Measurements from ENCODE around the gene FANCD2. TPM values are rescaled to one million over a fixed set of nuclear protein-coding genes. Genes with fewer than 3 reads are reported as not detected.
"Not testable (repeated sequence)": the region's sequence is repeated elsewhere in the genome, so short reads cannot be mapped to it uniquely, and the experiment has no call there.

Gene FANCD2
- total and polyA plus RNA-seq, 4 donors = 10.8 to 17.3 (median 11.9) TPM

- peak overlapping the region; percentile 86 for H3K4me3 ChIP-seq (ENCODE audit: low read depth, low read length)
- peaks cover 55% of the 10 kb centered on the region for H3K4me1 ChIP-seq (ENCODE audit: control insufficient read depth, insufficient read depth, low read length)
- no peaks in the 10 kb centered on the region for H3K9me3 ChIP-seq (ENCODE audit: control insufficient read depth, insufficient read depth, low read length)
- peaks cover 2% of the 10 kb centered on the region for H3K36me3 ChIP-seq (ENCODE audit: control insufficient read depth, insufficient read depth, low read length)
- DNase-seq (ENCODE audit: low read depth in 4 of 6, low spot score in 6 of 6) = peak in 1 of 6 donors; percentile 10
- H3K27ac ChIP-seq (ENCODE audit: low read depth, low read length) = peak overlapping the region; percentile 71
- no peaks in the 10 kb centered on the region for H3K27me3 ChIP-seq (ENCODE audit: control insufficient read depth, insufficient read depth, low read length)
- 39% methylated on average over 5 of the region's 8 CpGs for WGBS (ENCODE audit: insufficient coverage)
Measured at GRCh38 chr3:10011631-10012030, 14.6 kb upstream of the FANCD2 start.

DNA sequence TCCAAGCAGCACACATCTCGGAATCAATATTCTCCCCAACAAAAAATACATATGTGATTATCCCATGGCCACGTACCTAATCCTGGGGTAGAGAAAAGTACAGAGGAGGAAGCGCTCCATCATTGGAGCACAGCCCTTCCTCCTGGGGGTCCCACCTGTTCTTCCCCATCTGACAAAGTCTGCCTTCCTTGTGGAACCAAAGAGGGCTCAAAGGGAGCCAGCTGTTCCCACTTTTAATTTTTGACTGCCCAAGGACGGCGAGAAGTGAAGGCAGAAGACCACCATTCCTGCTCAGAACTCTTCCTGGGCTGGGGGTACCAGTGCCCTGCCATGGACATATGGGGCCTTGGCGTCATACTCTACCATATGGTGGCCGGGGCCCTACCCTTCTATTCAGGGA lies 14.1 kb upstream of the FANCD2 start:
- no peaks in the 10 kb centered on the region for H3K27me3 ChIP-seq (ENCODE audit: control insufficient read depth, insufficient read depth, low read length)
- H3K9me3 ChIP-seq (ENCODE audit: control insufficient read depth, insufficient read depth, low read length) = no peaks in the 10 kb centered on the region
- H3K27ac ChIP-seq (ENCODE audit: low read depth, low read length) = no peak overlapping the region
- WGBS (ENCODE audit: insufficient coverage) = 96% methylated on average over 5 of the region's 7 CpGs
- no peak overlapping the region for H3K4me3 ChIP-seq (ENCODE audit: low read depth, low read length)
- DNase-seq (ENCODE audit: low read depth in 4 of 6, low spot score in 6 of 6) = no peak
- H3K36me3 ChIP-seq (ENCODE audit: control insufficient read depth, insufficient read depth, low read length) = no peaks in the 10 kb centered on the region
- H3K4me1 ChIP-seq (ENCODE audit: control insufficient read depth, insufficient read depth, low read length) = peaks cover 55% of the 10 kb centered on the region

- peak in 5 of 6 donors; percentile 61 to 95 (median 82) for DNase-seq (ENCODE audit: low read depth in 4 of 6, low spot score in 6 of 6)
- WGBS (ENCODE audit: insufficient coverage) = 14% methylated on average over 6 of the region's 10 CpGs
- peak overlapping the region; percentile 94 for H3K27ac ChIP-seq (ENCODE audit: low read depth, low read length)
- H3K4me1 ChIP-seq (ENCODE audit: control insufficient read depth, insufficient read depth, low read length) = peaks cover 30% of the 10 kb centered on the region
- H3K9me3 ChIP-seq (ENCODE audit: control insufficient read depth, insufficient read depth, low read length) = no peaks in the 10 kb centered on the region
- peak overlapping the region; percentile 16 for H3K4me3 ChIP-seq (ENCODE audit: low read depth, low read length)
- peaks cover 18% of the 10 kb centered on the region for H3K36me3 ChIP-seq (ENCODE audit: control insufficient read depth, insufficient read depth, low read length)
- no peaks in the 10 kb centered on the region for H3K27me3 ChIP-seq (ENCODE audit: control insufficient read depth, insufficient read depth, low read length)
Measured at GRCh38 chr3:10015461-10015904, 10.8 kb upstream of the FANCD2 start.

- H3K9me3 ChIP-seq (ENCODE audit: control insufficient read depth, insufficient read depth, low read length) = no peaks in the 10 kb centered on the region
- no peak overlapping the region for H3K27ac ChIP-seq (ENCODE audit: low read depth, low read length)
- H3K4me3 ChIP-seq (ENCODE audit: low read depth, low read length) = no peak overlapping the region
- 98% methylated on average over 13 of the region's 13 CpGs for WGBS (ENCODE audit: insufficient coverage)
- no peaks in the 10 kb centered on the region for H3K27me3 ChIP-seq (ENCODE audit: control insufficient read depth, insufficient read depth, low read length)
- H3K4me1 ChIP-seq (ENCODE audit: control insufficient read depth, insufficient read depth, low read length) = peaks cover 19% of the 10 kb centered on the region
- H3K36me3 ChIP-seq (ENCODE audit: control insufficient read depth, insufficient read depth, low read length) = peaks cover 34% of the 10 kb centered on the region
- no peak for DNase-seq (ENCODE audit: low read depth in 4 of 6, low spot score in 6 of 6)
Measured at GRCh38 chr3:10017636-10018292, 8.5 kb upstream of the FANCD2 start.

DNA sequence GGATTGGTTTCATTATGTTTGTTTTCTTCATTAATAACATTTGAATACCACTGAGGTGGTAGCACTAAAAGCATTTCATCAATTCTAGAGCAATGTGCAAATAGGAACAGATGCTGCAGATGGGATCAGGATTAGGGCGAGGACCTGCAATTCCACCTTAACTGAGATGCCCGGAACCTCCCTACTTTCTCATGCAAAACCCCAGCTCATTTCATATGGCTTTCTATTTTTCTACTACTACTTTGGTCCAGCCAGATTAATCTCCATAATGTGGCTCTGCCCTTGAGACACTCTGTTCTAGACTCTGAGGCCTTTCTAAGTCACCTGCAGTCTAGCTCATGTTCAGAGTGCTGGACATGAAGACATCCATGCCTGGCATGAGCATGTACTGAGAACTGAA lies 7.4 kb upstream of the FANCD2 start:
- not testable (repeated sequence) for H3K9me3 ChIP-seq (ENCODE audit: control insufficient read depth, insufficient read depth, low read length); H3K4me3 ChIP-seq (ENCODE audit: low read depth, low read length); DNase-seq (ENCODE audit: low read depth in 4 of 6, low spot score in 6 of 6); H3K27ac ChIP-seq (ENCODE audit: low read depth, low read length); H3K27me3 ChIP-seq (ENCODE audit: control insufficient read depth, insufficient read depth, low read length)
- H3K4me1 ChIP-seq (ENCODE audit: control insufficient read depth, insufficient read depth, low read length) = peaks cover 19% of the 10 kb centered on the region
- peaks cover 41% of the 10 kb centered on the region for H3K36me3 ChIP-seq (ENCODE audit: control insufficient read depth, insufficient read depth, low read length)
- WGBS (ENCODE audit: insufficient coverage) = no CpG with 5 or more reads among the region's 2 CpGs

DNA sequence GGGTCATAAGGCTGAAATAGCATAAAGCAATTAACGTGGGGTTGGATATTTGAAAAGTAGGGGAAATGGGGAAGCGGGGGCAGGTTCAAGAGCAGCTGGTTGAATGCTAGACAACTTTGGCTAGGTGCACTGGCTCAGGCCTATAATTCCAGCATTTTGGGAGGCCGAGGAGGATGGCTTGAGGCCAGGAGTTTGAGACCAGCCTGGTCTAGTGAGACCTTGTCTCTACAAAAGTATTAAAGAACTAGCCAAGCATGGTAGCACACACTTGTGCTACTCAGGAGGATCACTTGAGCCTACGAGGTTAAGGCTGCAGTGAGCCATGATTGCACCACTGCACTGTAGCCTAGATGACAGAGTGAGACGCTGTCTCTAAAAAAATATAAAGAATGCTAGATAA lies 6.9 kb upstream of the FANCD2 start:
- peaks cover 41% of the 10 kb centered on the region for H3K36me3 ChIP-seq (ENCODE audit: control insufficient read depth, insufficient read depth, low read length)
- no peak for DNase-seq (ENCODE audit: low read depth in 4 of 6, low spot score in 6 of 6)
- 87% methylated on average over 4 of the region's 5 CpGs for WGBS (ENCODE audit: insufficient coverage)

DNA sequence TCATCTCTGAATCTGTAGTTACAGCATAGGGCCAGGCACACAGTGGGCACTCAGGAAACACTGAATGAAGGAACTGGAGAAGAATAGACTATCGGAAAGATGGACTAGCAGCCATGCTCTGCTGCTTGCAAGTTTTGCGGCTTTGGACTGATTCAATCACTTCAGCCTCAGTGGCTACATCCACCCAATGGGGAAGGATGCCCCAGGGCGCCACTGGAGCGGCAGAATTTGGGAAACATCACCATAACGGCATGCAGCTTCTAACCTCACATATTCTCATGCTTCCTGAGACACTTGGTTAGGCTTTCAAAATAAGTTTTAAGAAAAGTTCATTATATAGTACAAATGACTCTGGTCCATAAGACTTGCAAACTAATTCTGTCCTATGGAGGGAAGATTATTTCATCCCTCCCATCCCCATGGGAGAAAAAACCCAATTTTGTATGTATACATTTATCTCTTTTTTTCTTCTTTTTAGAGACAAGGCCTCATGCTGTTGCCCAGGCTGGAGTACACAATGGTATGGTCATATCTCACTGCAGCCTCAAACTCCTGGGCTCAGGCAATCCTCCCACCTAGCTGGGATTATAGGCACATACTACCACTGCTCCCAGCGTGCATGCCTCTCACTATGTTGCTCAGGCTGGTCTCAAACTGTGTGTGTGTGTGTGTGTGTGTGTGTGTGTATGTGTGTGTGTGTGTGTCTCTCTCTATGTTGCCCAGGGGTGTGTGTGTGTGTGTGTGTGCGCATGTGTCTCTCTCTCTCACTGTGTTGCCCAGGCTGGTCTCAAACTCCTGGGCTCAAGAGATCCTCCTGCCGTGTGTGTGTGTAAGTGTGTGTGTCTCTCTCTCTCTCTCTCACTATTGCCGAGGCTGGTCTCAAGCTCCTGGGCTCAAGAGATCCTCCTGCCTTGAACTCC lies 4.1 kb upstream of the FANCD2 start:
- no peak overlapping the region for H3K27ac ChIP-seq (ENCODE audit: low read depth, low read length)
- H3K4me3 ChIP-seq (ENCODE audit: low read depth, low read length) = no peak overlapping the region
- no peaks in the 10 kb centered on the region for H3K27me3 ChIP-seq (ENCODE audit: control insufficient read depth, insufficient read depth, low read length)
- no peak for DNase-seq (ENCODE audit: low read depth in 4 of 6, low spot score in 6 of 6)
- WGBS (ENCODE audit: insufficient coverage) = 75% methylated on average over 1 of the region's 9 CpGs
- peaks cover 41% of the 10 kb centered on the region for H3K36me3 ChIP-seq (ENCODE audit: control insufficient read depth, insufficient read depth, low read length)
- H3K9me3 ChIP-seq (ENCODE audit: control insufficient read depth, insufficient read depth, low read length) = no peaks in the 10 kb centered on the region
- peaks cover 12% of the 10 kb centered on the region for H3K4me1 ChIP-seq (ENCODE audit: control insufficient read depth, insufficient read depth, low read length)

More for the DNA sequence above, 6.9 kb upstream of the FANCD2 start:
- peaks cover 19% of the 10 kb centered on the region for H3K4me1 ChIP-seq (ENCODE audit: control insufficient read depth, insufficient read depth, low read length)
- H3K27me3 ChIP-seq (ENCODE audit: control insufficient read depth, insufficient read depth, low read length) = no peaks in the 10 kb centered on the region
- H3K4me3 ChIP-seq (ENCODE audit: low read depth, low read length) = no peak overlapping the region
- no peaks in the 10 kb centered on the region for H3K9me3 ChIP-seq (ENCODE audit: control insufficient read depth, insufficient read depth, low read length)
- no peak overlapping the region for H3K27ac ChIP-seq (ENCODE audit: low read depth, low read length)

DNA sequence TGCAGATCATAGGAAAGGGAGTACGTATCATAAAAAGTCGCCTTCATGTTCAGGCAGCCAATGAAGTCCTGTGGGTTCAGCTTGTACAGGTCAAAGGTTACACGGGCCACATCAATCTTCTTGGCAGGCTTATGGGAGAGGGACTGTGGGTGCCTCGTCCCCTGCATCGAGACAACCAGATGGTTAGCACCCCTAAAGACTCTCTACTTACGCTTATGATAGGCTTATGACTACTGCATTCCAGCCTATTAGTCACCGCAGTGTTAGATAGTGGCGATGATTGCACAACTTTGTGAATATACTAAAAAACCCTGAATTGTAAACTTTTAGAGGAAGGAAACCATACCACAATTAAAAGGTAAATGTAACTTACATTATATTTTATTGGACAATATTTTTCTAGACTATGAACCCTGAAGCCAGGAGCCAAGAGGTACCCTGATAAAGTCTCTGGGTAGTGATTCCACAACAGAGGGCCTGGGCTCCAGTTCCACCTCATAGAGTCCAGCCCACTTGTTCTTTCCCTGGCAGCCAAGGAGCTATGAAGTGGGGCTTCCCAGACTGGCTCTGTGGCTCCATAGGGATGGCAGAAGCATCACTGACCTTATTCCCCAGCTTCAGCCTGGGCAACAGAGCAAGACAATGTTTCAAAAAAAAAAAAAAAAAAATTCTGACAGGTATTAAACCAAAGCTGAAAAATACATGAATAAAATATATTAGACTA lies 2.5 kb upstream of the FANCD2 start:
- 100% methylated on average over 1 of the region's 8 CpGs for WGBS (ENCODE audit: insufficient coverage)
- Histone ChIP-seq H3K4me3 (ENCODE audit: low read depth, low read length) (no peak overlapping the region), H3K36me3 (ENCODE audit: control insufficient read depth, insufficient read depth, low read length) (peaks cover 32% of the 10 kb centered on the region), H3K27me3 (ENCODE audit: control insufficient read depth, insufficient read depth, low read length) (no peaks in the 10 kb centered on the region), H3K9me3 (ENCODE audit: control insufficient read depth, insufficient read depth, low read length) (no peaks in the 10 kb centered on the region), H3K27ac (ENCODE audit: low read depth, low read length) (no peak overlapping the region), H3K4me1 (ENCODE audit: control insufficient read depth, insufficient read depth, low read length) (peaks cover 12% of the 10 kb centered on the region)
- DNase-seq (ENCODE audit: low read depth in 4 of 6, low spot score in 6 of 6) = no peak

- Histone ChIP-seq H3K27ac (ENCODE audit: low read depth, low read length) (peak overlapping the region; percentile 0), H3K9me3 (ENCODE audit: control insufficient read depth, insufficient read depth, low read length) (no peaks in the 10 kb centered on the region)
- 0% methylated on average over 7 of the region's 19 CpGs for WGBS (ENCODE audit: insufficient coverage)
Measured at GRCh38 chr3:10025205-10026083, 793 bp upstream of the FANCD2 start.

More at GRCh38 chr3:10025205-10026083, 793 bp upstream of the FANCD2 start:
- H3K4me1 ChIP-seq (ENCODE audit: control insufficient read depth, insufficient read depth, low read length) = peaks cover 12% of the 10 kb centered on the region
- H3K36me3 ChIP-seq (ENCODE audit: control insufficient read depth, insufficient read depth, low read length) = peaks cover 23% of the 10 kb centered on the region
- no peaks in the 10 kb centered on the region for H3K27me3 ChIP-seq (ENCODE audit: control insufficient read depth, insufficient read depth, low read length)
- peak overlapping the region; percentile 82 for H3K4me3 ChIP-seq (ENCODE audit: low read depth, low read length)
- DNase-seq (ENCODE audit: low read depth in 4 of 6, low spot score in 6 of 6) = no peak

All from spinal cord (tissue), 10 donors.